Amniotic stem cell (primary cell): ENCODE measurements around the gene PAK5.

Experiments used
- DNase-seq: peaks from one replicate; lab custom pipeline; 2025; lab: John Stamatoyannopoulos, UW

PAK5 gene

GRCh38 chr20:9493803-9494202 is 345.1 kb downstream of the PAK5 start:
- no peak for DNase-seq

- DNase-seq, result no peak
Measured at GRCh38 chr20:9492067-9492466, 346.8 kb downstream of the PAK5 start.

DNA sequence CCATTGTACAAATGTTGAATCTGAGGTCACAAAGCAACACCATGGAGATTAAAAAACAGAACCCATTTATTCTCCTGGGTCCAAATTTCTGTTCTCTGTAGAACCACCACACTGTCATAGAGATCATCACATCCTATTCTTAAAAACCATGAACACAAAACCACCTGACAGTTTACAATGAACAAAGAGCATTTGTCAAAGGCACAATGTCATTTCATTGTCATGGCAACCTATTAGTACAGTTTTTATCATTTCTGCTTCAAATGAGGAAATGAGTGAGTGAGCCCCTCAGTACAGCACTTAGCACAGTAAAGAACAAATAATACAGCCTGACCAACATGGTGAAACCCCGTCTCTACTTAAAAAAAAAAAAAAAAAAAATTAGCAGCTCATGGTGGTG is 347.6 kb downstream of the PAK5 start:
- DNase-seq, result no peak

DNA sequence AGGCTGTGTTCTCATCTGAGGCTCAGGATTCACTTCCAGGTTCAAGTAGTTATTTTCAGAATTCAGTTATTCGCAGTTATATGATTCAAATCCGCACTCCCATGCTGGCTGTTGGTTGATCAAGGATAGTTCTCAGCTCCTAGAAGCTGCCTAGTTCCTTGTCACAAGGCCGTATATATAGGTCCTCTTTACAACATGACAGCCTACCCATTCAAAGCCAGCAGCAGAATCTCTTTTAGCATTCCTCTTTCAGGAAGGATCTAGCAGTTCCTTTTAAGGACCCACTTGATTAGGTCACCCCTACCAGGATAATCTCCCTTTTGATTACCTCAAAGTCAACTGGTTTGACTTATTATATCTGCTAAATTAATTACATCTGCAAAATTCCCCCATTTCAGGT is 348.2 kb downstream of the PAK5 start:
- no peak for DNase-seq

DNA sequence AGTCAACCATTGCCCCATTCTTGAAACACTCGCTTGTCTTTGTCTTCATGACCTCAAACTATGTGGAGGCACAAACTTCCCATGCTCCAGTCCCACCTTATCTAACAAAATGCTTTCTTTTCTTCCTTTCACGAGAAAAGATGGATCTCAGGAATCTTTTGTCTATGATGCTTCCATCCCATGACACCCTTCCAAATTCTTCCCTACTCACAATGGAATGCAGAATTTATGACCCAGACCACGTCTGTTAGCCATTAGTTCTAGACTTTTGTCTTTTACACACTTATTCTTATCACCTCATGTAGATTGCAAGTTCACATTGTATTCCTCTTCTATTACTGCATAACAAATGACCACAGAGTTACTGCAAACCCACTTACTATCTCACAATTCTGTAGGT is 348.7 kb downstream of the PAK5 start:
- no peak for DNase-seq

- DNase-seq, result no peak
Measured at GRCh38 chr20:9488063-9488462, 350.8 kb downstream of the PAK5 start.
